IMR-90 (cell line): Measurements from ENCODE around the gene PAX5. TPM values are rescaled to one million over a fixed set of nuclear protein-coding genes. Genes with fewer than 3 reads are reported as not detected.

Experiments
- ATAC-seq: fragments of 200-7000 bp; cut with Tn5 transposase; 2 replicates; pipeline ENCODE4 v1.9.1; 2020; ENCODE audit warnings: low read depth, mild to moderate bottlenecking, moderate library complexity
- BruUV-seq: library from RNA; stranded (reverse); fragments of 400-500 nt; replicated peaks from 2 replicates; lab custom pipeline; 2021; lab: Mats Ljungman, UMichigan
- CTCF ChIA-PET: fragments of 300-600 bp; formaldehyde crosslinking; extraction: SDS; loops from one replicate; lab custom pipeline; 2021; ENCODE audit warnings: antibody characterized with exemption; lab: Yijun Ruan, JAX
- POLR2A ChIA-PET: fragments of 300-600 bp; sonication (Branson Sonifier 250); formaldehyde crosslinking; loops from one replicate; lab custom pipeline; 2022; ENCODE audit warnings: antibody characterized with exemption; ENCODE audit not compliant: unreplicated experiment; lab: Charles Lee
- DNase-seq: peaks from one replicate; pipeline ENCODE4 v3.0.0; 2013
- H2AFZ ChIP-seq: replicated peaks from 2 replicates; pipeline ENCODE3; 2013; ENCODE audit warnings: low read length, mild to moderate bottlenecking; ENCODE audit not compliant: poor library complexity
- H2AK5ac ChIP-seq: 2 replicates; pipeline ENCODE4 v1.6.1; 2013; ENCODE audit warnings: low read depth, low read length, inconsistent platforms
- H2AK9ac ChIP-seq: replicated peaks from 2 replicates; pipeline ENCODE3; 2013; ENCODE audit warnings: mild to moderate bottlenecking, low read depth, low read length, moderate library complexity; ENCODE audit not compliant: poor library complexity
- H2BK120ac ChIP-seq: 2 replicates; pipeline ENCODE4 v1.6.1; 2013; ENCODE audit warnings: low read depth, low read length, inconsistent platforms
- H2BK15ac ChIP-seq: 3 replicates; pipeline ENCODE4 v1.6.1; 2013; ENCODE audit warnings: low read depth, low read length, inconsistent platforms
- H2BK20ac ChIP-seq: 2 replicates; pipeline ENCODE4 v1.6.1; 2013; ENCODE audit warnings: low read depth, mild to moderate bottlenecking, inconsistent platforms, low read length, moderate library complexity
- H2BK5ac ChIP-seq: 2 replicates; pipeline ENCODE4 v1.6.1; 2013; ENCODE audit warnings: mild to moderate bottlenecking, low read depth, low read length, inconsistent platforms; ENCODE audit not compliant: poor library complexity, severe bottlenecking
- H3K14ac ChIP-seq: replicated peaks from 2 replicates; pipeline ENCODE4 v1.6.1; 2013; ENCODE audit warnings: low read depth, low read length, inconsistent platforms
- H3K18ac ChIP-seq: 2 replicates; pipeline ENCODE4 v1.6.1; 2013; ENCODE audit warnings: low read depth, low read length, control low read depth
- H3K23ac ChIP-seq: 2 replicates; pipeline ENCODE4 v1.6.1; 2013; ENCODE audit warnings: low read depth, low read length, inconsistent platforms
- H3K27ac ChIP-seq: 2 replicates; pipeline ENCODE4 v1.5.1; 2013; ENCODE audit warnings: mild to moderate bottlenecking, control low read depth, low read length; ENCODE audit not compliant: insufficient read depth
- H3K27me3 ChIP-seq: 2 replicates; pipeline ENCODE4 v1.6.1; 2013; ENCODE audit warnings: low read length; ENCODE audit not compliant: control insufficient read depth, insufficient read depth
- H3K36me3 ChIP-seq: 2 replicates; pipeline ENCODE4 v1.6.1; 2013; ENCODE audit warnings: low read length, mixed read lengths; ENCODE audit not compliant: control insufficient read depth, insufficient read depth
- H3K4ac ChIP-seq: 2 replicates; pipeline ENCODE4 v1.6.1; 2013; ENCODE audit warnings: low read depth, low read length, inconsistent platforms
- H3K4me1 ChIP-seq: 2 replicates; pipeline ENCODE4 v1.6.1; 2013; ENCODE audit warnings: low read length, mixed read lengths; ENCODE audit not compliant: control insufficient read depth, insufficient read depth
- H3K4me2 ChIP-seq: 2 replicates; pipeline ENCODE4 v1.6.1; 2013; ENCODE audit warnings: low read depth, mild to moderate bottlenecking, control low read depth, low read length, moderate library complexity
- H3K4me3 ChIP-seq: 2 replicates; pipeline ENCODE4 v1.5.1; 2013; ENCODE audit warnings: low read depth, mild to moderate bottlenecking, control low read depth, low read length, moderate library complexity; ENCODE audit not compliant: insufficient read depth
- H3K56ac ChIP-seq: 2 replicates; pipeline ENCODE4 v1.6.1; 2013; ENCODE audit warnings: low read length, inconsistent platforms; ENCODE audit not compliant: insufficient read depth; ENCODE audit errors: extremely low read depth
- H3K79me1 ChIP-seq, 2 experiments: 2 replicates each; pipeline ENCODE4 v1.6.1; 2013; ENCODE audit warnings: low read length in 2 of 2, inconsistent platforms in 1 of 2, low read depth in 1 of 2
- H3K9ac ChIP-seq: 2 replicates; pipeline ENCODE4 v1.6.1; 2013; ENCODE audit warnings: low read depth, low read length, control low read depth
- H3K9me1 ChIP-seq: 2 replicates; pipeline ENCODE4 v1.6.1; 2013; ENCODE audit warnings: low read length, inconsistent platforms; ENCODE audit not compliant: insufficient read depth
- H3K9me3 ChIP-seq: 2 replicates; pipeline ENCODE4 v1.6.1; 2013; ENCODE audit warnings: low read length; ENCODE audit not compliant: control insufficient read depth, insufficient read depth
- H4K20me1 ChIP-seq: 2 replicates; pipeline ENCODE4 v1.6.1; 2013; ENCODE audit warnings: low read length, inconsistent platforms; ENCODE audit not compliant: insufficient read depth
- H4K5ac ChIP-seq: 2 replicates; pipeline ENCODE4 v1.6.1; 2013; ENCODE audit warnings: mild to moderate bottlenecking, low read depth, low read length, control low read depth
- H4K8ac ChIP-seq, 2 experiments: 2 replicates each; pipeline ENCODE4 v1.6.1; 2013; ENCODE audit warnings: low read depth in 2 of 2, low read length in 2 of 2, control low read depth in 1 of 2, inconsistent platforms in 1 of 2
- H4K91ac ChIP-seq: 2 replicates; pipeline ENCODE4 v1.6.1; 2013; ENCODE audit warnings: low read depth, low read length, inconsistent platforms; ENCODE audit not compliant: insufficient read depth
- BHLHE40 ChIP-seq: fragments of 150-350 bp; IDR thresholded peaks from 2 replicates; pipeline ENCODE4 v1.6.1; 2016; ENCODE audit warnings: mild to moderate bottlenecking, low read depth, low read length
- CEBPB ChIP-seq: IDR thresholded peaks from 2 replicates; pipeline ENCODE4 v1.6.1; 2012; ENCODE audit warnings: low read depth, low read length, improper control_type of control experiment
- CHD1 ChIP-seq: IDR thresholded peaks from 2 replicates; pipeline ENCODE4 v1.6.1; 2012; ENCODE audit warnings: low read depth, low read length, improper control_type of control experiment
- MAFK ChIP-seq: IDR thresholded peaks from 2 replicates; pipeline ENCODE4 v1.6.1; 2012; ENCODE audit warnings: low read depth, low read length, improper control_type of control experiment
- MAZ ChIP-seq: IDR thresholded peaks from 2 replicates; pipeline ENCODE4 v1.6.1; 2012; ENCODE audit warnings: low read depth, mild to moderate bottlenecking, low read length, improper control_type of control experiment, moderate library complexity, borderline replicate concordance
- RAD21 ChIP-seq: IDR thresholded peaks from 2 replicates; pipeline ENCODE4 v1.6.1; 2012; ENCODE audit warnings: low read length, improper control_type of control experiment
- WGBS, 2 experiments: methylation state at CpG; one replicate each; pipeline versions ENCODE4 v1.1.5 to v1.1.7; 2013; ENCODE audit warnings: missing lambda C conversion rate in 2 of 2; ENCODE audit not compliant: insufficient read length in 1 of 2; ENCODE audit errors: extremely low coverage in 2 of 2; 5-methylcytosine and 5-hydroxymethylcytosine counted together
- dilution Hi-C: fragments of 300-500 bp; cut with HindIII; formaldehyde crosslinking; loops from one replicate; pipeline ENCODE4 v1.14.3; 2018; ENCODE audit warnings: low sequenced_read_pairs; ENCODE audit not compliant: unreplicated experiment
- in situ Hi-C: fragments of 300-500 bp; cut with MboI; formaldehyde crosslinking; loops from 3 replicates; pipeline ENCODE4 v1.14.3; 2019; ENCODE audit warnings: low sequenced_read_pairs, inconsistent platforms, mixed read lengths
- intact Hi-C: fragments of 100-400 bp; cut with micrococcal nuclease; formaldehyde crosslinking; loops from 2 replicates; pipeline ENCODE4 v1.10.0; 2022
- polyA plus RNA-seq, 3 experiments: library from polyadenylated mRNA; depleted of rRNA; stranded (reverse); fragments of >200 nt; gene quantifications; 2 replicates each; pipeline ENCODE4 v1.2.3, GENCODE V29; 2012; ENCODE audit warnings: low replicate concordance in 1 of 3
- total RNA-seq: library from RNA; depleted of rRNA; stranded (reverse); fragments of >200 nt; gene quantifications from 2 replicates; pipeline ENCODE4 v1.2.3, GENCODE V29; 2012

PAX5 gene
- total and polyA plus RNA-seq, 2 of the 4 experiments (the other 2 are of a cell fraction), result not detected

GRCh38 chr9:36924757-36925432, 109.2 kb downstream of the PAX5 start:
- no peaks in the 10 kb centered on the region for H3K79me1 ChIP-seq
- H2AK9ac ChIP-seq, result no peak overlapping the region
- no peaks in the 10 kb centered on the region for H3K9me1 ChIP-seq
- no peaks in the 10 kb centered on the region for H3K4me1 ChIP-seq
- H4K20me1 ChIP-seq, result no peaks in the 10 kb centered on the region; the same call in 1 of the 2 replicates
- no peak overlapping the region for H3K4ac ChIP-seq
- dilution Hi-C loops, result no loop called here
- H3K27ac ChIP-seq, result no peak overlapping the region
- no peak overlapping the region for H3K4me3 ChIP-seq
- no peak for DNase-seq
- BruUV-seq, result no TSS peak
- no peaks in the 10 kb centered on the region for H3K36me3 ChIP-seq
- WGBS, 2 experiments, result 52% methylated on average over 3 of the region's 4 CpGs; no CpG with 5 or more reads in 1 of the 2 experiments
- no peak overlapping the region for H3K9ac ChIP-seq
- no peak overlapping the region for H3K14ac ChIP-seq
- peaks cover 12% of the 10 kb centered on the region for H3K27me3 ChIP-seq
- H2BK5ac ChIP-seq, result no peak overlapping the region
- TF ChIP-seq MAZ, result no peak
- no peak for TF ChIP-seq BHLHE40
- TF ChIP-seq RAD21, result no peak
- no peak for TF ChIP-seq MAFK
- no peak for TF ChIP-seq CEBPB
- TF ChIP-seq CHD1, result no peak
- H3K56ac ChIP-seq, result no peak overlapping the region
- H4K8ac ChIP-seq, result no peak overlapping the region
- no peak for ATAC-seq
- no peak overlapping the region for H4K91ac ChIP-seq
- no peak overlapping the region for H4K5ac ChIP-seq
- no peak overlapping the region for H2BK120ac ChIP-seq
- ChIA-PET POLR2A (no interaction called here), CTCF (no interaction called here)
- no peak overlapping the region for H3K23ac ChIP-seq
- no peaks in the 10 kb centered on the region for H3K9me3 ChIP-seq
- H2BK15ac ChIP-seq, result no peak overlapping the region
- in situ Hi-C loops, result no loop called here
- H2BK20ac ChIP-seq, result no peak overlapping the region
- H2AFZ ChIP-seq, result peak overlapping the region; percentile 23
- no peak overlapping the region for H3K4me2 ChIP-seq
- no peak overlapping the region for H2AK5ac ChIP-seq
- no peak overlapping the region for H3K18ac ChIP-seq
- intact Hi-C loops, result no loop called here
